HG03521 (cell line): ENCODE results near the gene STT3B.

Experiments used
- ATAC-seq: cut with Tn5 transposase; IDR thresholded peaks from one replicate; pipeline ENCODE4 v1.9.1; 2021; ENCODE audit warnings: mild to moderate bottlenecking, moderate library complexity; ENCODE audit not compliant: unreplicated experiment

Gene STT3B

GRCh38 chr3:31636049-31636448 is 103.3 kb downstream of the STT3B start:
- ATAC-seq = no peak

DNA sequence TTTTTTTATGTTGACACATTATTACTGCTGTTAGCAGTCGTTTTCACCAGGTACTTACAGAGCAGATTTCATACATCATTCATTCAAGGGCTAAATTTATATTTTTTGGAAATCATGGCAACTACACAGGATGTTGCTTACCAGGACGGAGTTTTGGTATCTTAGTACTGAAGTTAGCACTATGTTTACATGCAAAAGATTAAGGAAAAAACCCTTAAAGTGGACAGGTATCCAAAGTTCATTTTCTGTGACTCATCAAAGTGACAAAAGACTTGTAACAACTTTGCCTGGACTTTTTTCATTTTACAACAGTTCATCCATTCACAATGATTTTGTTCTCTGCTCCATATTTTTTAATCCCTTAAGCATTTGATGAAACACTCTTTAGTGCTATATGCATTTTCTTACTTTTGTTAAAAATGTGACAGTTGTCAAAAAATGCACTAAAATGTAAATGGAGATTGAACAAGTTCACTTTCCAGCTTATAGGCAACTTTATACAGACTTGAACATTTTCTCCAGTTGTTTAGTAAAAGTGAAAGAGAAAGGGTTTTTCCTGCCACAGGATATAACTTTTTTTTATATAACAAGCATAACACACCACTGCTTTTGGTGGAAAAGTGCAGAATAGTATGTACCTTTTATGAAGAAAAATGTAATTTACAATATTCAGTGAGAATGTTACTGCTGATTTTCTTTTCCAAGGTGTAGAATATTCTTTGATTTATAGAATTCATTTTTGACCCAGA is 104.1 kb downstream of the STT3B start:
- ATAC-seq = no peak

GRCh38 chr3:31639828-31640227 is 107.1 kb downstream of the STT3B start:
- no peak for ATAC-seq

DNA sequence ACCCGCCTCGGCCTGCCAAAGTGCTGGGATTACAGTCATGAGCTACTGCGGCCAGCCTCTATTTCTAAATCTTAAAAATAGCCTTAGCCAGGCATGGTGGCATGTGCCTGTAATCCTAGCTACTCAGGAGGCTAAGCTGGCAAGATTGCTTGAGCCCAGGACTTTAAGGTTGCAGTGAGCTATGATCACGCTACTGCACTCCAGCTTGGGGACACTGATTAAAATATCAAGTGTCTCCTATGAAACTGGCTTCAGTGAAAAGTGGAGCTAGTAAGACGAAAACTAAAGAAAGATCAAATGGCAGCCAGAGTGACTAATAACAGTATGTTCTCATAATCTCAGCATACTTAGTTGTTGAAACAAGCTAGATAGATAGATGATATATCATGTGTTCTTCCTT is 112.5 kb downstream of the STT3B start:
- ATAC-seq = no peak

DNA sequence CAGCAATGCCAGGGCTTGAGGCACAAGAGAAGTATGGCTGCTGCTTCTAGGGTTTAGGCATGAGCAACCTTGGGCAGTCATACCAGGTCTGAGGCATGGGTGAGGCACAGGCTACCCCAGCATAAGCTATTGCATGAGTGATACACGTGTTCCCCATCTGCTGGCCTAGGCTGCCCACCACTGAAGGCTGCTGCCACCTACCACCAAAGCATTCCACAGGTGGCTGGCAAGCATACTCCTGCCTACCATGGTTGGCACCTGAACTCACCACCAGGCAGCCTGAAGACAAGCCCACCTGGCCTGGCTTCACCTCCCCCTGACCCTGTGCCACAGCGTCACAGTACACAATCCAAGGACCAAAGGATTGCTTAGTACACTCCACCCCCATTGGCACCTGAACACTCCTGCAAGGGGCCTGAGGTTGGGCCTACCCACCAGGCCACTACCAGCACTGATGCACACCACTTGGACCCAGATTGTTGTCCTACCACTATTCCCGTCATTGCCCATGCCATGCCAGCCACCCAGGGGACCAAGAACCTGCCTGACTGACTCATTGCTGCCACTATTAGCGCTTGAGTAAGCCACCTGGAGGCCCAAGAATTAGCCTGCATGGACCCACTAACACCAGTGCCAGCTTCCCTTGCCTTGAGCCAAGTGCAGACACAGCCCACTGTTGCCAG is 115.7 kb downstream of the STT3B start:
- no peak for ATAC-seq

DNA sequence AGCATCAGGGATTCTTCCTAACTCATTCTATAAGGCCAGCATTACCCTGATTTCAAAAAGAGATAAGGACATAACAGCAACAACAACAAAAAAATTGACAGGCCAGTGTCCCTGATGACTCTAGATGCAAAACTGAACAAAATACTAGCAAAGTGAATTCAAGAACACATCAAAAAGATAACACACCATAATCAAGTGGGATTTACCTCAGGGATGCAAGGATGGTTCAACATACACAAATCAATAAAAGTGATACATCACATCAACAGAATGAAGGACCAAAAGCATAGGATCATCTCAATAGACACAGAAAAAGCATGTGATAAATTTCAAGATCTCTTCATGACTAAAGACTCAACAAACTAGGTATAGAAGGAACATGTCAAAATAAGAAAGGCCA is 119.6 kb downstream of the STT3B start:
- ATAC-seq = no peak

DNA sequence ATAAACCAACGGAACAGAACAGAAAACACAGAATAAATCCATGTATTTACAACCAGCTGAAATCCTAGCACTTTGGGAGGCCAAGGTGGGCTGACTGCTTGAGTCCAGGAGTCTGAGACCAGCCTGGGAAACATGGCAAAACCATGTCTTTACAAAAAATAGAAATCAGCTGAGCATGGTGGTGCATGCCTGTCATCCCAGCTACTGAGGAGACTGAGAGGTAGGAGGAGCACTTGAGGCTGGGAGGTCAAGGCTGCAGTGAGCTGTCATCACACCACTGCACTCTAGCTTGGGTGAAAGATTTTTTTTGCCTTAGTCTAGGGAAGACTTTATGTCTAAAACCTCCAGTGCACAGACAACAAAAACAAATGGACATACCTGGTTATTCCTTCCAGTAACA is 120.7 kb downstream of the STT3B start:
- no peak for ATAC-seq

- no peak for ATAC-seq
Observed at GRCh38 chr3:31654998-31655397, 122.3 kb downstream of the STT3B start.

DNA sequence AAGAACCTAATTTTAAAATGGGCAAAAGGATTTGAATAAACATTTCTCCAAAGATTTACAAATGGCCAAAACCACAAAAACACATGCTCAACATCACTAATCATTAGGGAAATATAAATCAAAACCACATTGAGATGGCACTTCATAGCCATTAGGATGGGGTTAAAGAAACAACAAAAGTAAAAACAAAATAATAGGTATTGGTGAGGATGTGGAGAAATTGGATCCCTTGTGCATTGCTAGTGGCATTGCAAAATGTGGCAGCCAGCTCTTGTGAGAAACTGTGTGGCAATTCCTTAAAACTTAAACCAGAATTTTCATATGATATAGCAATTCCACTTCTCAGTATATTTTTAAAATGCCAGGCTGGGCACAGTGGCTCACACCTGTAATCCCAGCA is 126.5 kb downstream of the STT3B start:
- no peak for ATAC-seq

GRCh38 chr3:31661286-31661685 is 128.6 kb downstream of the STT3B start:
- ATAC-seq = no peak

- ATAC-seq = no peak
Observed at GRCh38 chr3:31661993-31662670, 129.4 kb downstream of the STT3B start.

GRCh38 chr3:31664031-31664430 is 131.3 kb downstream of the STT3B start:
- no peak for ATAC-seq

DNA sequence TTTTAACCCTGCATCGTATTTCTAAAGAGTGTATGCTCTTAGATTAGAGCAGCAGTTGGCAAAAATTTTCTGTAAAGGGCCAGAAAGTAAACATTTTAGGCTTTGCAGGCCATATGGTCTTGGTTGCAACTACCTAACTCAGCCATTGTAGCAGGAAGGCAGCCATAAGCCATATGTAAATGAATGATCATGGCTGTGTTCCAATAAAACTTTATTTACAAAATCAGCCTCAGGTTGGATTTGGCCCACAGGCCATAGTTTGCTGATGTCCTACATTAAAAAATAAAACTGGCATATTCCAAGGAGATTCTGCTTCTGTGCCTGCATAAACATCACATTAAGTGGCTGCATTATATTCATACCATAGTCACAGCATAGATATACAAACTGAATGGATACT is 134.9 kb downstream of the STT3B start:
- no peak for ATAC-seq

- no peak for ATAC-seq
Observed at GRCh38 chr3:31668242-31668641, 135.5 kb downstream of the STT3B start.

GRCh38 chr3:31670136-31670535 is 137.4 kb downstream of the STT3B start:
- no peak for ATAC-seq

GRCh38 chr3:31670722-31671121 is 138.0 kb downstream of the STT3B start:
- ATAC-seq = no peak

DNA sequence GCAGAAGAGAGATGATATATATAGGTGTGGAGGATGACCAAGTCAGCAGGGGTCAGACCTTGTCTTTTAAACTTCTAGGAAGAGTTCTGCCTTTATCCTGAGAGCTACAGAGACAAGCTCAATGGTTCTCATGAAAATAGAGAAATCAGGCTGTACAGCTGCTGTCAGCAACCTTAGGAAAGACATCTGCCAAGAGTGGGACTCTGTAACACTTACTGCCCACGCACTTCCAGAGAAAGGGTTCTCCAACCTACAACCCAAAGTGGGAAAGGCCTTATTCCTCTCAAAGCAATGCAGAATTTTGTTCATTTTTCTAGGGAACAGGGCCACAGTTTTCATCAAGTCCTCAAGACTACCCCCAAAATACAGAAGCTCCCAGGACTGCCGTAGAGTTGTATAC is 138.7 kb downstream of the STT3B start:
- ATAC-seq = no peak

- ATAC-seq = no peak
Observed at GRCh38 chr3:31671976-31672375, 139.3 kb downstream of the STT3B start.

GRCh38 chr3:31673950-31674349 is 141.2 kb downstream of the STT3B start:
- ATAC-seq = no peak

DNA sequence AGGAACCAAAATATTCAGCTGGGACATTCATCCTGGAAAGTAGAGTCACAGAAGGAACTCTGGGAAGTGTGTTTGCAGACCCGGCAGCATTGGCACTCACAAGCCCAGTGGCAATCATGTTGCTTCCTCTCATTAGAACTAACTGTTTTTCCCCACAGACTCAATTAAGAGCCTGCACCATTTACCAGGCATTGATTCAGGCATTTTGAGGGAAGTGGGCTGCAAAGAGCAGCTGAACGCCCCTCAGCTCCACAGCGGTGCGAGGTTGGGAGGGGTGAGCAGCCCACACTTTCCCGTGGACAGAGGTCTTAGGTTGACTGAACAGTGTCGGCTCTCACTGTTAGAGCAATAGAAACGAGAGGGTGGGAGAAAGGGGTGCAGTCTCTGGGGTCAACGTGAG is 143.8 kb downstream of the STT3B start:
- no peak for ATAC-seq

DNA sequence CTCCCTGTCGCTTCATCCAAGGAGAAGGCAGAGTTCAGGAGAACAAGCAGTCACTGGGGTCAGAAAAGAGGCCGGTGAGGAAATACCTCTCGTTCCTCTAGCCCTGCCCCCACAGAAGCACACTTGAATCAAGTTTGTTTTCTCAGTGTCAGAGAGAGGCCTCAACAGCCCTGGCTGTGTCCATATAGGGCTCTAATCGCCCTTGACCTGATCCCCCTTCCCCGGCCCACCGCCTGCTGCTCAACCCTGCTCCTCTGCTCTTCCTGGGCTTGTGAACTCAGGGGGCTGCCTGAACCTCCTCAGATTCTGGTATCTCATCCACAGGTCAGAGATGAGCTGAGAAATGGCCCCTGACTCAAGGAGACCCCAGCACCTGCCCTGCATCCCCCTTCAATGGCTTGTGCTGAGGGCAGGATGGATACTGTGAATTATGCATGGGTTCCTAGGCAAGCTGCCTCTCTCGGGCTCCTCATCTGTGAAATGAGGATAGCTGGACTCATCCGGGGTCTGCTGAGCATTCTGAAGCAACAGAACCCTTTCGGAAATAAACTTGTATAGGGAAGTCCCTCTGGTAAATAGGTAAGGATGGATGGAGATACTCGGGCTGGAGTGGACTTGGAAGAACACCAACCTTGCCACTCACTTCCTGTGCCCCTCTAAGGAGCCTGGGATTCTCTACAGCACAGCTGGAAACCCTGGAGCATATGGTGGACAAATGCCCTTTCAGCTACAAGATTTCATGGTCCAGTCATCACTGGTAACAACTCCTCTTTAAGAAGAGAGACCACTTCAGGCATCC is 147.5 kb downstream of the STT3B start:
- no peak for ATAC-seq
